Tibial artery (tissue), 4 donors: ENCODE measurements around the gene RCCD1.

Source experiments
- DNase-seq, 2 donors: peaks; one replicate each; pipeline ENCODE4 v3.0.0-alpha.2; 2019
- H3K27ac ChIP-seq, 2 donors: fragments of 200-600 bp; sonication (generic) in 1 of 2; 1 replicate in 1 of 2; 2 replicates in 1 of 2; pipeline ENCODE4 v1.5.1; 2018 to 2019; ENCODE audit warnings: mild to moderate bottlenecking in 1 of 2
- H3K27me3 ChIP-seq, 2 donors: fragments of 200-600 bp; sonication (generic) in 1 of 2; one replicate each; pipeline versions ENCODE4 v1.5.1 to v1.6.0; 2016 to 2019
- H3K36me3 ChIP-seq, 3 donors: fragments of 200-600 bp; sonication (generic) in 2 of 3; one replicate each; pipeline ENCODE4 v1.5.1; 2016 to 2019; ENCODE audit warnings: mild to moderate bottlenecking in 2 of 3
- H3K4me1 ChIP-seq, 4 donors: fragments of 200-600 bp; sonication (generic) in 2 of 4; 1 replicate in 3 of 4; 2 replicates in 1 of 4; pipeline ENCODE4 v1.5.1; 2016 to 2019
- H3K4me3 ChIP-seq, 2 donors: fragments of 200-600 bp; sonication (generic) in 1 of 2; 1 replicate in 1 of 2; 2 replicates in 1 of 2; pipeline ENCODE4 v1.5.1; 2018 to 2019; ENCODE audit warnings: mild to moderate bottlenecking in 2 of 2
- H3K9me3 ChIP-seq, 3 donors: fragments of 200-600 bp; sonication (generic) in 1 of 3; one replicate each; pipeline ENCODE4 v1.5.1; 2016 to 2019
- CTCF ChIP-seq, 2 experiments: fragments of 200-600 bp in 1 of 2; fragments of 450-650 bp in 1 of 2; IDR thresholded peaks; one replicate each; pipeline ENCODE4 v1.5.1; 2017 to 2019; ENCODE audit warnings: antibody characterized with exemption in 2 of 2, mild to moderate bottlenecking in 1 of 2, moderate library complexity in 1 of 2
- intact Hi-C: fragments of 100-400 bp; cut with DNase I; formaldehyde crosslinking; loops from one replicate; pipeline ENCODE4 v1.15.0; 2023; ENCODE audit warnings: low total_unique reads

Gene RCCD1

GRCh38 chr15:90915808-90916440 lies 38.8 kb upstream of the RCCD1 start:
- Histone ChIP-seq H3K27me3 (no peaks in the 10 kb centered on the region), H3K27ac (no peak overlapping the region), H3K4me1 (no peaks in the 10 kb centered on the region), H3K4me3 (no peak overlapping the region), H3K9me3 (no peaks in the 10 kb centered on the region), H3K36me3 (peaks cover 98 to 100% (median 100%) of the 10 kb centered on the region in 3 donors)
- no peak for TF ChIP-seq CTCF (IDR thresholded peaks at IDR 0.05)
- intact Hi-C loops, result no loop called here
- peak in 1 of 2 donors; percentile 43 for DNase-seq

GRCh38 chr15:90916461-90916860 lies 38.2 kb upstream of the RCCD1 start:
- Histone ChIP-seq H3K4me3 (no peak overlapping the region), H3K9me3 (no peaks in the 10 kb centered on the region), H3K27ac (no peak overlapping the region), H3K4me1 (no peaks in the 10 kb centered on the region), H3K27me3 (no peaks in the 10 kb centered on the region), H3K36me3 (peaks cover 95 to 100% (median 99%) of the 10 kb centered on the region in 3 donors)
- no peak for DNase-seq
- TF ChIP-seq CTCF (IDR thresholded peaks at IDR 0.05), result no peak
- intact Hi-C loops, result no loop called here

DNA sequence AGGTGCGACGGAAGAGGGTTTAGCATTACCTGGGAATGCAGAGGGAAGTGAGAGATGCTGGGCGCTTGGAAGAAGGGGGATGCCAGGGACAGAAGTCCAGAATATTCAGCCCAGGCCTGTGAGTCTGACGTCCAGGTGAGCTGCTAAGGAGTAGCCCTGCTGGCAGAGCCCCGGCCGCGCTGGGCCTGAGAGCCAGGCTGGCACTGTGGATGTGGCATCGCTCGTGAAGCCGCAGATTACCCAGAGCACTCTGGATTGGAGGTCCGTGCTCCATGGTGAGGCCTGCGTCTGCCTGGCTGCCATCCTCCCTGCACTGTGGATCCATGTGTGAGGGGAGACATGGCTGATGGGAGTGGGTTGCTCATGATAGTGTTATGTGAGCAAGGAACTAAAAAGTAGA lies 37.1 kb upstream of the RCCD1 start:
- DNase-seq, result no peak
- H3K4me1 ChIP-seq, result no peaks in the 10 kb centered on the region
- no peaks in the 10 kb centered on the region for H3K27me3 ChIP-seq
- intact Hi-C loops, result no loop called here
- TF ChIP-seq CTCF (IDR thresholded peaks at IDR 0.05), result no peak
- H3K27ac ChIP-seq, result no peak overlapping the region
- no peak overlapping the region for H3K4me3 ChIP-seq
- no peaks in the 10 kb centered on the region for H3K9me3 ChIP-seq
- peaks cover 84 to 91% (median 88%) of the 10 kb centered on the region in 3 donors for H3K36me3 ChIP-seq

DNA sequence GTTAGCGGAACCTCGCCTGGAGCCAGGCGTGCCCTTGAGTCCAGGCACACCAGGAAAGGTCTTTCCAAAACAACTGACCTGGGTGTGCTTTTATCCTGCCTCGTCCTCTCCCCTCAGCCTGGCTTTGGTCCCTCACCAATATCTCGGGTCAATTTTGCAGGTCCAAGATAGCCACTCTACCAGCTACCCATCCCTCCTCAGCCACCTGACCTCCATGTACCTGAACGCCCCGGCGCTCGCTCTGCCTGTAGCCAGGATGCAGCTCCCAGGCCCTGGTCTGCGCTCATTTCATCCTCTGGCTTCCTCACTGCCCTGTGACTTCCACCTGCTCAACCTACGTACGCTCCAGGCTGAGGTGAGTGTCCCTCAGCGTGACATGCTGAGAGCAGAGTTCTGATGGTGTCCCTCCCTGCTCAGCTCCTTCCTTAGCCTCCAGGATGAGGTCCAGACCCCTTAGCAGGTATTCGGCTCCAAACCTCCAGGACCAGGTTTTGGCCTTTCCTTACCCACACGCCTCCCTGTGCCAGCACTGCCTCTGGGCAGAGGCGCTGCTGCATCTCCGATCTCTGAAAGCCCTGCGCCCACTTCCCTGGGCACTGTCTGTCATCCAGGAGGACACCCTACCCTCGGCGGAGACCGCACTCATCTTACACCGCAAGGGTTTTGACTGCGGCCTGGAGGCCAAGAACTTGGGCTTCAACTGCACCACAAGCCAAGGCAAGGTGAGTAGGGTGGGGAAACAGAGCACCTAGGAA lies 36.5 kb upstream of the RCCD1 start:
- no peak overlapping the region for H3K4me3 ChIP-seq
- no peaks in the 10 kb centered on the region for H3K4me1 ChIP-seq
- no peak for DNase-seq
- no peaks in the 10 kb centered on the region for H3K9me3 ChIP-seq
- TF ChIP-seq CTCF (IDR thresholded peaks at IDR 0.05), result no peak
- peaks cover 78 to 85% (median 81%) of the 10 kb centered on the region in 3 donors for H3K36me3 ChIP-seq
- no peaks in the 10 kb centered on the region for H3K27me3 ChIP-seq
- no peak overlapping the region for H3K27ac ChIP-seq
- intact Hi-C loops, result no loop called here

- intact Hi-C loops, result no loop called here
- Histone ChIP-seq H3K4me3 (no peak overlapping the region), H3K27ac (no peak overlapping the region), H3K36me3 (peaks cover 72 to 79% (median 75%) of the 10 kb centered on the region in 3 donors), H3K4me1 (no peaks in the 10 kb centered on the region), H3K9me3 (no peaks in the 10 kb centered on the region), H3K27me3 (no peaks in the 10 kb centered on the region)
- TF ChIP-seq CTCF (IDR thresholded peaks at IDR 0.05), result no peak
- DNase-seq, result no peak
Measured at GRCh38 chr15:90918835-90919234, 35.8 kb upstream of the RCCD1 start.
